DMS114 treated with DMSO at 0.1 percent for 48 hours (cell line): Measurements from ENCODE around the gene GPR15.

ENCODE experiments used
- DNase-seq: peaks from one replicate; lab custom pipeline; 2025; ENCODE audit not compliant: unreplicated experiment; lab: John Stamatoyannopoulos, UW

Gene GPR15

DNA sequence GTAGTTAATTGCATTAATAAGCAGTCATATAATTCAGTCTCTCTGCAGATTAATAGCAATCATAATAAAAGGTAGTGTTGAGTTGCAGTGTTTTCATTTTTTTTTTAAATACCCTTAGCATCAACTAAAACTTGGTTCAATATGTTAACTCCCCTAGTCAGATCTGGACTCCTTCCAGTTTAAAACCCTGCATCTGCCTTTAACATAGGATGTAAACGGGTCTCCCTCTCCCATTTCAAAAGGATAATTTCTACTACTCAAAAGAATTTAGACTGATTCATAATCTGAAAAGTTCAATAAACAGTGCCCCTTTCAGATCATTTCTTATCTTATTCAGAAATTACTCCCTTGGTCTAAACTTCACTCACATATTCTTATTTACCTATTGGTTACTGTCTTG, 50.3 kb downstream of the GPR15 start:
- DNase-seq, result no peak

DNA sequence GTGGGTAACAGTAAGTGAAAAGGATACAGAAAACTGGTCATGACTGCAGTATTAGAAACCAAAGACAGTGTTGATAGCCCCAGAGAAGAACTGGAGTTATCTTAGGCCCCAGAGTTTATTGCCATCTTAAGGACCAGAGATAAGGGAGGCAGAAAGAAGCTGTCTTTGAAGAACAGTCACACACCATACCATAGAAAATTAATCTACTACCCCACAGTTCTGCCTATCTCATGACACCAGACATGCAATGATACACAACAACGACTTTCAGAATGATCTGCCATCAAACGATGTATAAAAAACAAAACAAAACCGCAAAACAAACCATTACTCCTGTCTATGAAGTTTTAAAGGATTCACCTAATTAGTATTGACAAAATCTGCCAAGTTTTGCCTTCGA, 52.0 kb downstream of the GPR15 start:
- DNase-seq, result no peak
